ENCODE results near the gene RBBP5. TPM values are rescaled to one million over a fixed set of nuclear protein-coding genes. Genes with fewer than 3 reads are reported as not detected.
A peak's percentile ranks its signal among the peaks of the same experiment; 100 is the strongest.

RBBP5 gene
- total RNA-seq, 2 donors from 2014 or later = 5.6 to 9.3 TPM

GRCh38 chr1:205049479-205049878 lies 72.3 kb downstream of the RBBP5 start:
- ATAC-seq (peak; percentile 79), DNase-seq (peak in 3 of 4 donors; percentile 4 to 41 (median 27))
- TF ChIP-seq POLR2A (IDR thresholded peaks at IDR 0.05) (no peak), CTCF (IDR thresholded peaks at IDR 0.05) (no peak)
- H3K27me3 ChIP-seq = no peaks in the 10 kb centered on the region
- 45 to 46% methylated on average over 5 to 6 of the region's 6 CpGs for WGBS, 2 donors
- H3K9me3 ChIP-seq = no peaks in the 10 kb centered on the region
- H3K36me3 ChIP-seq (replicated peaks in 1 of 2; ENCODE audit: insufficient read depth in 1 of 2, low read depth in 2 of 2) = no peaks in the 10 kb centered on the region
- intact Hi-C loops (cut with DNase I) = no loop called here
- peaks cover 6% of the 10 kb centered on the region for H3K4me1 ChIP-seq
- no peak overlapping the region for H3K4me3 ChIP-seq
- H3K27ac ChIP-seq = no peak overlapping the region

- ATAC-seq (no peak), DNase-seq (no peak)
- no peak for TF ChIP-seq POLR2A (IDR thresholded peaks at IDR 0.05)
- TF ChIP-seq CTCF (IDR thresholded peaks at IDR 0.05) = no peak
- no peak overlapping the region for H3K27ac ChIP-seq
- 82 to 88% methylated on average over 7 to 9 of the region's 9 CpGs for whole genome bisulfite sequencing, 2 donors
- intact Hi-C loops (cut with DNase I) = no loop called here
- H3K9me3 ChIP-seq = no peaks in the 10 kb centered on the region
- H3K4me1 ChIP-seq = peaks cover 6% of the 10 kb centered on the region
- no peaks in the 10 kb centered on the region for H3K27me3 ChIP-seq
- no peaks in the 10 kb centered on the region for H3K36me3 ChIP-seq (replicated peaks in 1 of 2; ENCODE audit: insufficient read depth in 1 of 2, low read depth in 2 of 2)
- no peak overlapping the region for H3K4me3 ChIP-seq
Observed at GRCh38 chr1:205048382-205048781, 73.4 kb downstream of the RBBP5 start.

- H3K27me3 ChIP-seq = no peaks in the 10 kb centered on the region
- H3K4me3 ChIP-seq = no peak overlapping the region
- no peak overlapping the region for H3K27ac ChIP-seq
- DNase-seq (no peak), ATAC-seq (no peak)
- 59 to 65% methylated on average over 5 of the region's 5 CpGs for WGBS, 2 donors
- intact Hi-C loops (cut with DNase I) = no loop called here
- TF ChIP-seq POLR2A (IDR thresholded peaks at IDR 0.05) = no peak
- TF ChIP-seq CTCF (IDR thresholded peaks at IDR 0.05) = no peak
- H3K4me1 ChIP-seq = peaks cover 6% of the 10 kb centered on the region
- H3K9me3 ChIP-seq = no peaks in the 10 kb centered on the region
- no peaks in the 10 kb centered on the region for H3K36me3 ChIP-seq (replicated peaks in 1 of 2; ENCODE audit: insufficient read depth in 1 of 2, low read depth in 2 of 2)
Observed at GRCh38 chr1:205047764-205048231, 74.0 kb downstream of the RBBP5 start.

DNA sequence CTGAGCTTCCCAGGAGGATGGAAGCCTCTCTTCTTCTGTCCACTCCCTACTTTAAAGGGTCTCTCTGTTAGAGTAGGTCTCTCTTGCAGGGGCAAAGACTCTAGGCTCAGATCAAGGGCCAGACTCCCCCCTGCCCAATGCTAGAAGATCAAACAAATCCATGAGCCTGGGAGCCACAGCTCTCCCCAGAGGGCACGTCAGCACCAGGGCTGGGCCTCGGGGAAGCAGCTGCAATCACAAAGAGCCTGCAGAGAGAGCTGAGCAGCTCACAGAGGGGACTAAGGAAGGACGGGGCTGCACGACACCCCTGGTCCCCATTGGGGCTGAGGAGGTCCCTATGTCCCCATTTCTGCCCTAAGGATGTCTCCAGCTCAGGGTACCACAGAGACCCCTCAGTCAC lies 74.9 kb downstream of the RBBP5 start:
- Histone ChIP-seq H3K27me3 (peaks cover 0 to 3% of the 10 kb centered on the region in 2 donors), H3K36me3 (replicated peaks in 1 of 2; ENCODE audit: insufficient read depth in 1 of 2, low read depth in 2 of 2) (no peaks in the 10 kb centered on the region), H3K4me3 (no peak overlapping the region), H3K27ac (no peak overlapping the region), H3K4me1 (peaks cover 6% of the 10 kb centered on the region), H3K9me3 (no peaks in the 10 kb centered on the region)
- intact Hi-C loops (cut with DNase I) = no loop called here
- no peak for ATAC-seq
- TF ChIP-seq CTCF (IDR thresholded peaks at IDR 0.05) (no peak), POLR2A (IDR thresholded peaks at IDR 0.05) (no peak)
- DNase-seq = no peak
- WGBS, 2 donors = 54 to 60% methylated on average over 1 to 4 of the region's 4 CpGs

DNA sequence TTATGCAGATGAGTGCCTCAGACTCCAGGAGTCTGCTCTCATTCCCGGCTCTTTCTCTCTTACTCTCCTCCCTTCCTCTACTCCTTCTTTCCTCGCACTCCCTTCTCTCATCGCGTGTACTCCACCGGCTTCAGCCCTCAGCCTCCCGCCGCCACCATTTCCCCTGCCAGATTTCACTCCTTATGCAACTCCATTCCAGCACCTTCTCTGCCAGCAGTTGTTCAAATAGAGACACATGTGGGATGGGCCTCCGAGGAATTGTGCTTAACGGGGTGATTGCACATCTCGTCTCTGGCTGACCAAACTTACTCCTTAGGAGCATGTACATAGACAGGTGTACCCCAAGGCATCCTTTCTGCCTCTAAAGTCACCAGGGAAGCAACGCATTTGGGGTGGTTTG lies 76.6 kb downstream of the RBBP5 start:
- WGBS, 2 donors = 15 to 37% methylated on average over 11 of the region's 11 CpGs

More for the DNA sequence above, 76.6 kb downstream of the RBBP5 start:
- no peaks in the 10 kb centered on the region for H3K9me3 ChIP-seq
- peaks cover 6% of the 10 kb centered on the region for H3K4me1 ChIP-seq
- no peak overlapping the region for H3K27ac ChIP-seq
- ATAC-seq = no peak
- no peak for TF ChIP-seq CTCF (IDR thresholded peaks at IDR 0.05)
- no peak for DNase-seq
- intact Hi-C loops (cut with DNase I) = no loop called here
- no peaks in the 10 kb centered on the region for H3K36me3 ChIP-seq (replicated peaks in 1 of 2; ENCODE audit: insufficient read depth in 1 of 2, low read depth in 2 of 2)
- H3K4me3 ChIP-seq = no peak overlapping the region
- peaks cover 0 to 3% of the 10 kb centered on the region in 2 donors for H3K27me3 ChIP-seq
